Calu3 (cell line): Measurements from ENCODE around the gene TCF4. TPM values are rescaled to one million over a fixed set of nuclear protein-coding genes. Genes with fewer than 3 reads are reported as not detected.

Experiments used
- BruUV-seq: library from RNA; stranded (reverse); fragments of 400-500 nt; replicated peaks from 2 replicates; lab custom pipeline; 2021; lab: Mats Ljungman, UMichigan
- CTCF ChIA-PET: fragments of 300-600 bp; sonication (Branson Sonifier 250); formaldehyde crosslinking; loops from one replicate; lab custom pipeline; 2022; ENCODE audit warnings: antibody characterized with exemption; lab: Charles Lee
- DNase-seq: peaks from one replicate; pipeline ENCODE4 v3.0.0; 2022
- H3K27ac Mint-ChIP-seq: one replicate; pipeline ENCODE4 v1.8.0; 2022; ENCODE audit warnings: mixed read lengths; ENCODE audit not compliant: unreplicated experiment
- H3K27me3 Mint-ChIP-seq: one replicate; pipeline ENCODE4 v1.8.0; 2022; ENCODE audit warnings: mixed read lengths; ENCODE audit not compliant: unreplicated experiment
- H3K36me3 Mint-ChIP-seq: one replicate; pipeline ENCODE4 v1.8.0; 2022; ENCODE audit warnings: mild to moderate bottlenecking, moderate library complexity, mixed read lengths; ENCODE audit not compliant: insufficient read depth, unreplicated experiment
- H3K4me1 Mint-ChIP-seq: one replicate; pipeline ENCODE4 v1.8.0; 2022; ENCODE audit warnings: mild to moderate bottlenecking, low read depth, mixed read lengths; ENCODE audit not compliant: unreplicated experiment
- H3K4me3 Mint-ChIP-seq: one replicate; pipeline ENCODE4 v1.8.0; 2022; ENCODE audit warnings: mild to moderate bottlenecking, low read depth, moderate library complexity, mixed read lengths; ENCODE audit not compliant: unreplicated experiment
- H3K9me3 Mint-ChIP-seq: one replicate; pipeline ENCODE4 v1.8.0; 2022; ENCODE audit warnings: low read depth, mixed read lengths; ENCODE audit not compliant: unreplicated experiment
- CTCF ChIP-seq: fragments of 200-600 bp; IDR thresholded peaks from one replicate; pipeline ENCODE4 v1.8.0; 2022; ENCODE audit warnings: antibody characterized with exemption; ENCODE audit not compliant: unreplicated experiment
- intact Hi-C: fragments of 100-400 bp; cut with micrococcal nuclease; formaldehyde crosslinking; loops from one replicate; pipeline ENCODE4 v1.10.0; 2022; ENCODE audit not compliant: unreplicated experiment
- total RNA-seq: library from RNA; stranded (reverse); gene quantifications from 2 replicates; pipeline ENCODE4 v1.2.3, GENCODE V29; 2022

TCF4 gene
- total RNA-seq, 1 experiment from 2014 or later = 0.21 TPM

- no peak for DNase-seq
- CTCF ChIA-PET = no interaction called here
- no peak overlapping the region for H3K4me3 Mint-ChIP-seq
- no peaks in the 10 kb centered on the region for H3K27me3 Mint-ChIP-seq
- H3K36me3 Mint-ChIP-seq = no peaks in the 10 kb centered on the region
- no TSS peak for BruUV-seq
- intact Hi-C loops = no loop called here
- H3K9me3 Mint-ChIP-seq = no peaks in the 10 kb centered on the region
- no peak overlapping the region for H3K27ac Mint-ChIP-seq
- no peak for TF ChIP-seq CTCF
- no peaks in the 10 kb centered on the region for H3K4me1 Mint-ChIP-seq
Measured at GRCh38 chr18:55221622-55222021, 366.4 kb downstream of the TCF4 start.

GRCh38 chr18:55220523-55220922 lies 367.5 kb downstream of the TCF4 start:
- Mint-ChIP-seq H3K4me1 (no peaks in the 10 kb centered on the region), H3K9me3 (no peaks in the 10 kb centered on the region), H3K36me3 (no peaks in the 10 kb centered on the region), H3K4me3 (no peak overlapping the region), H3K27ac (no peak overlapping the region), H3K27me3 (no peaks in the 10 kb centered on the region)
- intact Hi-C loops = no loop called here
- no peak for DNase-seq
- CTCF ChIA-PET = no interaction called here
- no TSS peak for BruUV-seq
- no peak for TF ChIP-seq CTCF

GRCh38 chr18:55219823-55220222 lies 368.2 kb downstream of the TCF4 start:
- Mint-ChIP-seq H3K36me3 (no peaks in the 10 kb centered on the region), H3K4me3 (no peak overlapping the region), H3K27ac (no peak overlapping the region), H3K4me1 (no peaks in the 10 kb centered on the region), H3K27me3 (peaks cover 2% of the 10 kb centered on the region), H3K9me3 (no peaks in the 10 kb centered on the region)
- TF ChIP-seq CTCF = no peak
- intact Hi-C loops = no loop called here
- no TSS peak for BruUV-seq
- no peak for DNase-seq
- CTCF ChIA-PET = no interaction called here

GRCh38 chr18:55219059-55219458 lies 368.9 kb downstream of the TCF4 start:
- CTCF ChIA-PET = no interaction called here
- no peaks in the 10 kb centered on the region for H3K4me1 Mint-ChIP-seq
- TF ChIP-seq CTCF = no peak
- H3K36me3 Mint-ChIP-seq = no peaks in the 10 kb centered on the region
- DNase-seq = no peak
- intact Hi-C loops = no loop called here
- H3K9me3 Mint-ChIP-seq = no peaks in the 10 kb centered on the region
- H3K27me3 Mint-ChIP-seq = peaks cover 8% of the 10 kb centered on the region
- BruUV-seq = no TSS peak
- no peak overlapping the region for H3K27ac Mint-ChIP-seq
- no peak overlapping the region for H3K4me3 Mint-ChIP-seq
